HG03097 (cell line): ENCODE measurements around the gene NMB.
A peak's percentile ranks its signal among the peaks of the same experiment; 100 is the strongest.
"Not testable (repeated sequence)": the region's sequence is repeated elsewhere in the genome, so short reads cannot be mapped to it uniquely, and the experiment has no call there.

Source experiments
- ATAC-seq: cut with Tn5 transposase; IDR thresholded peaks from one replicate; pipeline ENCODE4 v1.9.1; 2021; ENCODE audit not compliant: unreplicated experiment, low FRiP score

NMB gene

GRCh38 chr15:84657748-84658079 is 285 bp downstream of the NMB start:
- no peak for ATAC-seq

- ATAC-seq = no peak
Measured at GRCh38 chr15:84656972-84657371, 1.0 kb downstream of the NMB start.

GRCh38 chr15:84654689-84655453 is 3.1 kb downstream of the NMB start:
- no peak for ATAC-seq

- ATAC-seq = peak; percentile 73
Measured at GRCh38 chr15:84653910-84654688, 3.9 kb downstream of the NMB start, which contains the start of gene WDR73. TSS of gene WDR73 (minus strand) at chr15:84654283. CDS start at chr15:84654274, 9 bp downstream.

GRCh38 chr15:84653584-84653909 is 4.5 kb downstream of the NMB start:
- no peak for ATAC-seq

- ATAC-seq = no peak
Measured at GRCh38 chr15:84649706-84650105, 8.3 kb downstream of the NMB start.

DNA sequence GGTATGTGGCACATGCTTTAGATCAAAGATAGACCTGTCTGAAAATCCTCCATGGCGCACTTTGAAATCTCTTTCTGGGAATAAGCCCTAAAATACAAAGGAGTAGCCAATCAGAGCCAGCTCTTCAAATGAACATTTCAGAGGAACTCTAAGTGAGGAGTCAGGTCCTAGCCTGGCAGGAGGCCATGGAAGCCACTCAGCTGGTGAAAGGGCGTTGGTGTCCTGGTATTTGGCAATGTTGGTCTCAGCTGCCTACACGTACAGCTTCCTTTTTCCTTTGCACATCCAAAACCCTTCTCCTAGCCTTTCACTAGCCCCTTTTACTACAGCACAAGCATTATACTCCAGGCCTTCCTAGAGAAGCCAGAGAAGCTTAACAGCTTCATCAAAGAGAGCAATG is 9.5 kb downstream of the NMB start:
- ATAC-seq = no peak

- ATAC-seq = no peak
Measured at GRCh38 chr15:84647726-84648125, 10.3 kb downstream of the NMB start.

- no peak for ATAC-seq
Measured at GRCh38 chr15:84645997-84646396, 12.0 kb downstream of the NMB start.

- ATAC-seq = no peak
Measured at GRCh38 chr15:84645496-84645895, 12.5 kb downstream of the NMB start.

GRCh38 chr15:84643838-84644237 is 14.2 kb downstream of the NMB start:
- ATAC-seq = no peak

DNA sequence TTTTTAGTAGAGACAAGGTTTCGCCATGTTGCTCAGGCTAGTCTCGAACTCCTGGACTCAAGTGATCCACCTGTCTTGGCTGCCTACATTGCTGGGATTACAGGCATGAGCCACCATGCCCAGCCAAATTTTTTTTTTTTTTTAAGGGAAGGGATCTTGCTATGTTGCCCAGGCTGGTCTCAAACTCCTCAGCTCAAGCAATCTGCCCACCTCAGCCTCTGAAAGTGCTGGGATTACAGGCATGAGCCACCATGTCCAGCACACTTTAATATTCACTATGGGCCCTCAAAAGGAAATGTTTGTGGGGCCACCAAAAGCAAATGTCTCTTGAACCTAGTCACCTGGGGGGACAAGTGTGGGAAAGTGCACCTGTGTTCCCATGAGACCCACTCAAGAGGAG is 15.4 kb downstream of the NMB start:
- not testable (repeated sequence) for ATAC-seq

GRCh38 chr15:84641871-84642270 is 16.1 kb downstream of the NMB start:
- not testable (repeated sequence) for ATAC-seq

DNA sequence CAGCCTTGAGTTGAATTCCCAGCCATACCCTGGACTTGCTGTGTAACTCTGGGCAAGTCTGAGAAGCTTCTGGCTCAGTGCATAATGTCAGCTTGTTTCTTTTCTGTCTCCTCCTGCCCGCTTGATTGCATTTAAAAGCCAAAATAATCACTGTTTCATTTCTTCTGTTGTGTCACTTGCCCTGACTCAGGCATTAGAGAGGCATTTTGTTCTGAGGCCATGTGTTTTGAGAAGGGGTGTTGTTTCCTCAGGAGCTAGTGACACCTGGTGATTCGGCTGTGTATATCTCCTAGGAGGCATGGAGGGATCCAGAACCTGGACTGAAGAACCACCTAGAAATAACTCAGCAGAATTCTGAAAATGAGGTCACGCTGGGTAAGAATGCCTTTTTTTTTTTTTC is 19.9 kb downstream of the NMB start:
- no peak for ATAC-seq

GRCh38 chr15:84634228-84634837 is 23.7 kb downstream of the NMB start:
- no peak for ATAC-seq

DNA sequence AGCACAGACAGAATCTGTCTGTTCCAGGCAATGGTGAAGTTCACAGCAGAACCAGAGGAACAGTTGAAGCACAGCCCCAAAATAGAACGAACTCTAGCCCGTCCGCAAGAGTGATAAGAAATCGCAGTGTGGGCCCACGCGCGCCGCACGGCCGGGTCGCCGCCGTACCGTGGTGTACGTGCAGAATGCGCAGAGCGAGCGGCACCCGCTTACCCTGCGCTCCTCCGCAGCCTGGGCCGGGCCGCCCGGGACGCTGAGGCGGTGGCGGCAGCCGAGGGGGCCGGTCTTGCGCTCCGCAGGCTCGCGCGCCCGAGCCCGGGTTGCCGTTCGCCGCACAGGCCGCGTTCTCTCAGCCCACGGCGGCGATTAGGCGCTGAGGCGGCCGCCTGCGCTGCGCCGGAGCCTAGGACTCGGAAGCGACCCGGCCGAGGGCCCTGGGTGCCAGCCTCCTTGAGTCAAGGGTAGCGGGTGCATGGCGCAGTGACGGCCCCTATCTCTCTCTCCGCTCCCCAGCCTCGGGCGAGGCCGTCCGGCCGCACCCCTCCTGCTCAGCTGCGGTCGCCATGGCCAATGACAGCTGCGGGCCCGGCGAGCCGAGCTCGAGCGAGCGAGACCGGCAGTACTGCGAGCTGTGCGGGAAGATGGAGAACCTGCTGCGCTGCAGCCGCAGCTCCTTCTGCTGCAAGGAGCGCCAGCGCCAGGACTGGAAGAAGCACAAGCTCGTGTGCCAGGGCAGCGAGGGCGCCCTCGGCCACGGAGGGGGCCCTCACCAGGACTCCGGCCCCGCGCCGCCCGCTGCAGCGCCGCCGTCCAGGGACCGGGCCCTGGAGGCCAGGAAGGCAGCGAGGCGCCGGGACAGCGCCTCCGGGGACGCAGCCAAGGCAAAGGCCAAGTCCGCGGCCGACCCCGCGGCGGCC is 24.4 kb downstream of the NMB start:
- no peak for ATAC-seq

DNA sequence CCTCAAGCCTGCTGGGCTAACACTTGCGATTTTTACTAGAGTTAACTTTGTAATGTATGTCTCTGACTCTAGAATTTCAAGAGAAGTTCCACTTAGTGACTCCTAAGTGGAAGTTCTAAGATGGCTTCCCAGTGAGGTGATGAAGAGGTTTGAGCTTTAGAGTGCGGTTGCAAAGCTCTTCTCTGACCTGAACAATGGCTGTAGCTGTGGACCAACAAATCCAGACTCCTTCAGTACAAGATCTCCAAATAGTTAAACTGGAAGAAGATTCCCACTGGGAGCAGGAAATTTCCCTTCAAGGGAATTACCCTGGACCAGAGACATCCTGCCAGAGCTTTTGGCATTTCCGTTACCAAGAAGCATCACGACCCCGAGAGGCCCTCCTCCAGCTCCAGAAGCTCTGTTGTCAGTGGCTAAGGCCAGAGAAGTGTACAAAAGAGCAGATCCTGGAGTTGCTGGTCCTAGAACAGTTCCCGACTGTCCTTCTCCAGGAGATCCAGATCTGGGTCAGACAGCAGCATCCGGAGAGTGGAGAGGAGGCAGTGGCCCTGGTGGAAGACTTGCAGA is 26.2 kb downstream of the NMB start:
- ATAC-seq = no peak

- ATAC-seq = no peak
Measured at GRCh38 chr15:84629033-84629432, 29.0 kb downstream of the NMB start.

- no peak for ATAC-seq
Measured at GRCh38 chr15:84625123-84625522, 32.9 kb downstream of the NMB start.

DNA sequence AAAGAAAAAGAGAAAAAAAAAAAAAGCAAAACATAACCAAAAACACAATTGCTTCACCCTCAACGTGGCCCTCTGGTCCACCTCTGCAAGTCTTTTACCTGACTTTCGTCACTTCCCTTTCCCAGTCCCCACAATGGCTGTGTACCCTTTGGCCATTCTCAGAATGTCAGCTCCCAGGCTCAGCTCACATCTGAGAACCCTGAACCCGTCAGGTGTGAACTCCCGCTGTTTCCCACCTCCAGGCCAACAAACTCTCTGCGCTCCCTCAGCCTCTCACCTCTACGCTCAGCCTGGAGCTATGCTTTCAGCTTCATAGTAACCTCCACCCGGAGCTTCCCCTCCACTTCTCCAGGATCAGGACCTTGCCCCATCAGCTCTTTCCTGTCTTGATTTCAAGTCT is 33.6 kb downstream of the NMB start:
- ATAC-seq = no peak
